M059J (cell line): ENCODE results near the gene SPATA31E1. TPM values are rescaled to one million over a fixed set of nuclear protein-coding genes. Genes with fewer than 3 reads are reported as not detected.
"Not testable (repeated sequence)": the region's sequence is repeated elsewhere in the genome, so short reads cannot be mapped to it uniquely, and the experiment has no call there.

Source experiments
- DNase-seq: peaks from one replicate; pipeline ENCODE4 v3.0.0-alpha.2; 2012; ENCODE audit warnings: low read depth
- total RNA-seq: library from RNA; depleted of rRNA; stranded (reverse); fragments of >200 nt; shearing (Covaris generic); gene quantifications from 2 replicates; pipeline ENCODE4 v1.2.3, GENCODE V29; 2014; rRNA removed

SPATA31E1 gene
- total RNA-seq, 1 experiment from 2014 or later = not detected

DNA sequence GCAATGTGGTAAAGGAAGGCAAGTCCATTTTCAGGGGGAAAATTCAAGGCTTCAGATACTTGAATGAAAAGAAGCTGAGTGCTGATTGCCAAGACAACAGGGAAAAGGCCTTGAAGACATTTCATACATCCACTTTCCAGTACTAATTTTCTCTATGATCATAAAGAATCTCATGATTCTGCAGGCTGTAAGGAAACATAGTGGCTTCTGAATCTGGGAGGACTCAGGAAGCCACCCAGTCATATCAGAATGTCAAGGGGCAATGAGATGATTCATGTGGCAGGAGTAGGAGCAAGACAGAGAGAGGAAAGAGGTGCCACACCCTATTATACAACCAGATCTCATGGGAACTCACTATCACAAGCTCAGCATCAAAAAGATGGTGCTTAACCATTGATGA, 46.5 kb downstream of the SPATA31E1 start:
- not testable (repeated sequence) for DNase-seq

DNA sequence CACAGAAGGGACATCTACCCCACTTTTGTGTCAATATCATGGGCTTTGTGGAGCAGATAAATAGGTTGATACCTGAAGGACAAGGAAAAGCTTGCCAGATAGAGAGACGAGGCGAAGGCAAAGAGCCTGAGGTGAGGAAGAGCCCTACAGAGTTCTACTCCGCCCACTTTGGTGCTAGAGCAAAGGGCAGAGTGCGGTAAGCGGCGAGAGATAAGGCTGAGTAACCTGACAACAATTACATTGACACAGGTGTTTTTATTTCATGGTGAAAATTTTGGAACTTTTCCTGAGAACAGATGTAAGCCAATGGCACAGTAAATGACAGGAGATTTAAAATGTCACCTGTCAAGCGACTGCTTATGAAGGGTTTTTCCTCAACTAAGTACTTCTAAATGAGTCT, 51.8 kb downstream of the SPATA31E1 start:
- not testable (repeated sequence) for DNase-seq

DNA sequence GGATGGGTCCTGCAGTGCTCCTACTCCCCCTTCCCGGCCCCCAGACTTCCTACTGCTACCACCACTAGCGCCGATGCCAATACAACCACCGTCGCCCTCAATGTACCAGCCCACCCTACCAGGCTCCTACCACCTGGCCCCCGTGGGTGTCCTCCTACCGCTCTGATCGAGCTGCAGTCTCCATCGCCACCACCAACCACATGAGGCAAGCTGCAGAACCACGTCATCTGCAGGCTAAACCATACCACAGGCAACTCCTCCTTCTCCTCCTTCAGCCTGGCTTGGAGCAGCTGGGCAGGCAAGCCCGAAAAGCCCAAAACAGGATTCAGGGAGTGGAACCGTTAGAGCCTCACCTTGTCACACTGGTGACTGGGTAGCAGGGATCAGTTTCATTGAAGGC, 54.7 kb downstream of the SPATA31E1 start:
- DNase-seq = not testable (repeated sequence)

DNA sequence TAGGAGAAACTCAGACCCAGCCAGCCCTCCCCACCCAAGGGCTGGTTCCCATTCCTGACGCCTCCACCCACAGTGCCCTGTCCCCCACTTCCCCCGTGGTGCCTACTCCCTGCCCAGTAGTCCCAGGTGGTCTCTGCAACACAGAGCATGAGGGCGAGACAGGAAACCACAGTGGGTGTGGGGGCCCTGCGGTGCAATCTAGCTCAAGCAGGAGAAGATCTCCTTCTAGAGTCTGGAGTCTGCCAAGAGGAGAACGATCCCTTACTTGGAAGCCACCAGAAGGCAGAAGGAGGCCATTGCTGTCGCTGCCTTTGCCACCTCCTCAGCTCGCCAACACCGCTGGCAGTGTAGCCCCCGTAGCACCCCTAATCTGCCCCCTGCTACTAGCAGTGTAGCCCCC, 55.2 kb downstream of the SPATA31E1 start:
- not testable (repeated sequence) for DNase-seq

DNA sequence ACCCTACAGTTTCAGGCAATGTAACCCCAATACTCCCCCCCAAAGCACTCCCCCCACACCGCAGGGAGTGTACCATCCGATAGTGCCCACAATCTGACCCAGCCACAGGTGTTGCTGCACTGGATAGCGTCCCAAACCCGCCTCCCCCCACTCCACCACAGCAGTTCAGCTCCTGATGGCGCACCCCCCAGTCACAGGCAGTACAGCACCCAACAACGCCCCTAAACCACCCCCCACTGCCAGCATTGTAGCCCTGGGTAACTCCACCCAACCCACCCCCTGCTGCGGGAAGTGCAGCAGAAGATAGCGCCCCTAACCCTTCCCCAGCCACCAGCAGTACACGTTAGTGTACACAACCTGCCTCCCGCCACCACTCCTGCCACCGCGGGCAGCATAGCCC, 55.7 kb downstream of the SPATA31E1 start:
- not testable (repeated sequence) for DNase-seq

Other genes starting within 250 kb of the SPATA31E1 start
- gene CTSL, start 156.8 kb upstream of the SPATA31E1 start, total RNA-seq = 174 and 202 TPM in 2 replicates
- gene SPATA31C1, start 35.1 kb downstream of the SPATA31E1 start, total RNA-seq = not detected in 2 replicates
- gene CDK20, start 91.7 kb downstream of the SPATA31E1 start, total RNA-seq = 7.1 and 12.6 TPM in 2 replicates